Fibroblast of lung (primary cell): ENCODE results near the gene SCEL. TPM values are rescaled to one million over a fixed set of nuclear protein-coding genes. Genes with fewer than 3 reads are reported as not detected.

ENCODE experiments used
- DNase-seq, 2 donors: peaks; one replicate each; pipeline versions ENCODE4 v3.0.0 to v3.0.0-alpha.2; 2010; ENCODE audit warnings: low read depth in 2 of 2
- H2AFZ ChIP-seq: 2 replicates; pipeline ENCODE4 v1.5.1; 2012; ENCODE audit warnings: low read length, control low read depth, inconsistent platforms
- H3K27ac ChIP-seq: 2 replicates; pipeline ENCODE4 v1.5.1; 2011; ENCODE audit warnings: low read length, control low read depth; ENCODE audit not compliant: insufficient read depth
- H3K27me3 ChIP-seq: 2 replicates; pipeline ENCODE4 v1.5.1; 2011; ENCODE audit warnings: mild to moderate bottlenecking, low read length; ENCODE audit not compliant: control insufficient read depth, insufficient read depth
- H3K36me3 ChIP-seq: 2 replicates; pipeline ENCODE4 v1.5.1; 2011; ENCODE audit warnings: low read length; ENCODE audit not compliant: control insufficient read depth, insufficient read depth
- H3K4me1 ChIP-seq: 2 replicates; pipeline ENCODE4 v1.5.1; 2011; ENCODE audit warnings: low read length; ENCODE audit not compliant: control insufficient read depth, insufficient read depth; ENCODE audit errors: extremely low read depth
- H3K4me2 ChIP-seq: 2 replicates; pipeline ENCODE4 v1.5.1; 2011; ENCODE audit warnings: low read length, control low read depth; ENCODE audit not compliant: insufficient read depth; ENCODE audit errors: extremely low read depth
- H3K4me3 ChIP-seq, 4 experiments: fragments of 200-600 bp in 1 of 4; sonication (generic) in 1 of 4; replicated peaks in 1 of 4; 2 replicates each; pipeline ENCODE4 v1.5.1; 2011 to 2016; ENCODE audit warnings: low read length in 4 of 4, low read depth in 3 of 4, mild to moderate bottlenecking in 3 of 4, control low read depth in 2 of 4, inconsistent platforms in 1 of 4, mixed read lengths in 1 of 4; ENCODE audit not compliant: insufficient read depth in 1 of 4; ENCODE audit errors: control extremely low read depth in 1 of 4
- H3K79me2 ChIP-seq: 2 replicates; pipeline ENCODE4 v1.5.1; 2012; ENCODE audit warnings: mild to moderate bottlenecking, low read length, inconsistent platforms; ENCODE audit not compliant: control insufficient read depth, insufficient read depth
- H3K9ac ChIP-seq: 2 replicates; pipeline ENCODE4 v1.5.1; 2011; ENCODE audit warnings: mild to moderate bottlenecking, low read length, control low read depth; ENCODE audit not compliant: insufficient read depth
- H3K9me3 ChIP-seq: 2 replicates; pipeline ENCODE4 v1.5.1; 2012; ENCODE audit warnings: low read depth, low read length; ENCODE audit not compliant: control insufficient read depth, insufficient read depth
- H4K20me1 ChIP-seq: 2 replicates; pipeline ENCODE4 v1.5.1; 2011; ENCODE audit warnings: low read length; ENCODE audit not compliant: control insufficient read depth, insufficient read depth; ENCODE audit errors: extremely low read depth
- EZH2 ChIP-seq: IDR thresholded peaks from 2 replicates; pipeline ENCODE4 v1.5.1; 2012; ENCODE audit warnings: low read length, control low read depth, mild to moderate bottlenecking; ENCODE audit errors: missing control alignments
- polyA plus RNA-seq, 2 donors: library from polyadenylated mRNA; depleted of rRNA in 1 of 2; stranded (reverse) in 1 of 2; unstranded in 1 of 2; fragments of >200 nt; gene quantifications; 2 replicates each; pipeline ENCODE4 v1.2.1, GENCODE V29; 2011 to 2012; ENCODE audit warnings: missing spikeins in 1 of 2
- total RNA-seq: library from RNA; depleted of rRNA; stranded (reverse); fragments of >200 nt; gene quantifications from 2 replicates; pipeline ENCODE4 v1.2.1, GENCODE V29; 2014
- TF ChIP-seq, protein P1 (sequence below), 2 donors: IDR thresholded peaks in 1 of 2; conservative IDR thresholded peaks in 1 of 2; 1 replicate in 1 of 2; 2 replicates in 1 of 2; pipeline ENCODE4 v1.5.1; 2011 to 2012; ENCODE audit warnings: low read length in 2 of 2, control low read depth in 1 of 2, inconsistent platforms in 1 of 2, low read depth in 1 of 2, mild to moderate bottlenecking in 1 of 2

Gene SCEL
- total and polyA plus RNA-seq, 2 donors (not counting 1 experiment from before 2014, with no cell fraction given): not detected

GRCh38 chr13:77522444-77522843 lies 13.1 kb upstream of the SCEL start:
- TF ChIP-seq EZH2: no peak
- TF ChIP-seq, protein P1, sequence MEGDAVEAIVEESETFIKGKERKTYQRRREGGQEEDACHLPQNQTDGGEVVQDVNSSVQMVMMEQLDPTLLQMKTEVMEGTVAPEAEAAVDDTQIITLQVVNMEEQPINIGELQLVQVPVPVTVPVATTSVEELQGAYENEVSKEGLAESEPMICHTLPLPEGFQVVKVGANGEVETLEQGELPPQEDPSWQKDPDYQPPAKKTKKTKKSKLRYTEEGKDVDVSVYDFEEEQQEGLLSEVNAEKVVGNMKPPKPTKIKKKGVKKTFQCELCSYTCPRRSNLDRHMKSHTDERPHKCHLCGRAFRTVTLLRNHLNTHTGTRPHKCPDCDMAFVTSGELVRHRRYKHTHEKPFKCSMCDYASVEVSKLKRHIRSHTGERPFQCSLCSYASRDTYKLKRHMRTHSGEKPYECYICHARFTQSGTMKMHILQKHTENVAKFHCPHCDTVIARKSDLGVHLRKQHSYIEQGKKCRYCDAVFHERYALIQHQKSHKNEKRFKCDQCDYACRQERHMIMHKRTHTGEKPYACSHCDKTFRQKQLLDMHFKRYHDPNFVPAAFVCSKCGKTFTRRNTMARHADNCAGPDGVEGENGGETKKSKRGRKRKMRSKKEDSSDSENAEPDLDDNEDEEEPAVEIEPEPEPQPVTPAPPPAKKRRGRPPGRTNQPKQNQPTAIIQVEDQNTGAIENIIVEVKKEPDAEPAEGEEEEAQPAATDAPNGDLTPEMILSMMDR (conservative IDR thresholded peaks at IDR 0.05 in 1 of 2, IDR thresholded peaks at IDR 0.05 in 1 of 2; ENCODE audit: low read depth in 1 of 2, low read length in 2 of 2): no peak
- Histone ChIP-seq H3K27ac (no peak overlapping the region), H2AFZ (no peak overlapping the region), H3K4me2 (no peak overlapping the region), H3K9ac (no peak overlapping the region), H3K79me2 (no peaks in the 10 kb centered on the region), H3K4me1 (no peaks in the 10 kb centered on the region), H3K4me3 (no peak overlapping the region), H3K9me3 (no peaks in the 10 kb centered on the region), H4K20me1 (no peaks in the 10 kb centered on the region), H3K36me3 (no peaks in the 10 kb centered on the region), H3K27me3 (no peaks in the 10 kb centered on the region)
- no peak for DNase-seq

- H3K9me3 ChIP-seq: no peaks in the 10 kb centered on the region
- H3K4me2 ChIP-seq: no peak overlapping the region
- H3K4me1 ChIP-seq: no peaks in the 10 kb centered on the region
- DNase-seq: no peak
- no peak overlapping the region for H3K9ac ChIP-seq
- H3K27ac ChIP-seq: no peak overlapping the region
- no peak overlapping the region for H2AFZ ChIP-seq
- H3K27me3 ChIP-seq: no peaks in the 10 kb centered on the region
- no peaks in the 10 kb centered on the region for H3K79me2 ChIP-seq
- TF ChIP-seq EZH2: no peak
- H4K20me1 ChIP-seq: no peaks in the 10 kb centered on the region
- H3K36me3 ChIP-seq: no peaks in the 10 kb centered on the region
- no peak overlapping the region for H3K4me3 ChIP-seq
Observed at GRCh38 chr13:77523386-77523785, 12.1 kb upstream of the SCEL start.

DNA sequence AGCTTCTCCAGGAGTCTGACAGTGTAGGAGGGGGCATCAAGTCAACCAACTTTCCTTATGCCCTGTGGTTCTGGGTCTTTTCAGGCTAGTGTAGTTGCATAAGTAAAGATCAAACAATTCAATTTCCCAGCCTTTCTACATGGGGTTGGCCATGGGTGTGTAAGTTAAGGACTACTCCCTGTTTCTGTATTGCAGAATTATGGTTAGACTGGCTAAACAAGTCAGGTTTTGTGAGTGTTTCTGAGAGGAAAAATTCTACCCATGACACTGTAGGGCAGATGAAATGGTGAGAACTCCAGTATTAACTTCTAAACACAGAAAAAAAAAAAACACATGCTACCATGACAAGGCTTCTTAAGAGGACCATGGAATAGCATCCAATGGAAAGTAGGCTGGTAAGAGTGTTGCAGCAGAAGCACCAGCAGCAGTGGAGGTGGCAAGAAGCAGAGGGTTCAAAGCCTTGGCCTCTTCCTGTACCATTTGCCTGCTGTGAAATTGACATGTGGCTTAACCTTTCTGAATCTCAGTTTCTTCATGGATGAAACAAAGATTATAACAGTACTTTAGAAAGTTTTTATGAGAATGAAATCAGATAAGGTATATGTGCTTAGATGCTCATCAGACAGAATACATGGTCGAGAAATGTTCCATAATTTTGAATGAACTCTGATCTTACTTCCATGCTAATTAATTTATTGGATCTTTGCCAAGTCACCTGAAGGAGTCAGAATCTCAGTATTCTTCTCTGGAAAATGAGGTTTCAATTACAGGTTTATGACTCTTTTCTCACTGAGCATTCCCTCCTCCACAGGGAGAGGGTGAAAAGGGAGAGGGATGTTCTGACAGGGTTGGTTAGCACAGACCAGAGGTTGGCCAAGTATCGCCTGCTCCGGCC lies 11.4 kb upstream of the SCEL start:
- no peaks in the 10 kb centered on the region for H3K27me3 ChIP-seq
- H3K79me2 ChIP-seq: no peaks in the 10 kb centered on the region
- DNase-seq: no peak
- no peak overlapping the region for H3K4me3 ChIP-seq
- H2AFZ ChIP-seq: no peak overlapping the region
- no peaks in the 10 kb centered on the region for H4K20me1 ChIP-seq
- TF ChIP-seq, protein P1 (conservative IDR thresholded peaks at IDR 0.05 in 1 of 2, IDR thresholded peaks at IDR 0.05 in 1 of 2; ENCODE audit: low read depth in 1 of 2, low read length in 2 of 2): no peak
- TF ChIP-seq EZH2: no peak
- no peak overlapping the region for H3K9ac ChIP-seq
- H3K4me2 ChIP-seq: no peak overlapping the region
- no peak overlapping the region for H3K27ac ChIP-seq
- no peaks in the 10 kb centered on the region for H3K4me1 ChIP-seq
- no peaks in the 10 kb centered on the region for H3K36me3 ChIP-seq
- no peaks in the 10 kb centered on the region for H3K9me3 ChIP-seq
